OCI-LY3 (cell line): ENCODE data around the gene NRG3.

Experiments used
- CTCF ChIP-seq: fragments of 200-600, 300-600 bp; sonication (generic); IDR thresholded peaks from 2 replicates; pipeline ENCODE4 v1.5.1; 2014; ENCODE audit warnings: antibody characterized with exemption, low read length, low read depth
- EZH2phosphoT487 ChIP-seq: fragments of 200-600 bp; shearing (Covaris generic); IDR thresholded peaks from 2 replicates; pipeline ENCODE4 v1.6.1; 2018; ENCODE audit warnings: antibody characterized with exemption, mixed run types, low read depth

- no peak for TF ChIP-seq CTCF
- no peak for TF ChIP-seq EZH2phosphoT487
These were observed 346.1 kb downstream of the NRG3 start for GRCh38 chr10:82221056-82221455.
